ENCODE measurements around the gene TSGA10.

The TSGA10 gene

GRCh38 chr2:99112617-99113016 is 42.1 kb downstream of the TSGA10 start:
- no peak overlapping the region for H3K23ac ChIP-seq (ENCODE audit: low read depth, low read length, poor library complexity)
- H3K4ac ChIP-seq (ENCODE audit: low read length), result no peak overlapping the region
- no peak overlapping the region for H4K91ac ChIP-seq (ENCODE audit: low read depth, low read length, poor library complexity)
- no peak overlapping the region for H2BK120ac ChIP-seq (ENCODE audit: low read depth, low read length)
- no peaks in the 10 kb centered on the region for H3K79me1 ChIP-seq (ENCODE audit: low read depth, low read length)
- whole genome bisulfite sequencing, 2 donors (ENCODE audit: extremely low coverage in 2 of 2, insufficient read length in 2 of 2, insufficient replicate concordance in 1 of 2), result no CpG with 5 or more reads among the region's 4 CpGs
- no peak overlapping the region for H2AK5ac ChIP-seq (ENCODE audit: low read depth, low read length)
- H3K14ac ChIP-seq (ENCODE audit: low read length), result no peak overlapping the region
- H3K9me3 ChIP-seq (replicated peaks in 1 of 2; ENCODE audit: control insufficient read depth in 2 of 2, insufficient read depth in 1 of 2, low read depth in 1 of 2, low read length in 2 of 2), result no peaks in the 10 kb centered on the region
- no peak overlapping the region for H2BK5ac ChIP-seq (ENCODE audit: low read length)
- H2BK15ac ChIP-seq (ENCODE audit: low read length), result no peak overlapping the region
- H3K9ac ChIP-seq (ENCODE audit: low read depth, low read length, poor library complexity), result no peak overlapping the region
- peak overlapping the region; percentile 75 for H2AFZ ChIP-seq (ENCODE audit: low read length)
- no peak overlapping the region for H3K4me3 ChIP-seq (ENCODE audit: low read length in 2 of 2)
- no peak overlapping the region for H4K8ac ChIP-seq (ENCODE audit: low read depth, low read length)
- no peak overlapping the region for H2BK12ac ChIP-seq (ENCODE audit: low read length)
- no peak for DNase-seq (ENCODE audit: low spot score)
- H3K4me1 ChIP-seq (ENCODE audit: control insufficient read depth in 2 of 2, insufficient read depth in 1 of 2, low read depth in 1 of 2, low read length in 2 of 2), result peaks cover 2 to 5% of the 10 kb centered on the region in 2 donors
- no peak overlapping the region for H3K27ac ChIP-seq (replicated peaks; ENCODE audit: low read length)
- no peaks in the 10 kb centered on the region for H3K27me3 ChIP-seq (ENCODE audit: control insufficient read depth in 3 of 3, insufficient read depth in 3 of 3, low read depth in 1 of 3, low read length in 3 of 3)
- peak overlapping the region; percentile 64 for H3K18ac ChIP-seq (ENCODE audit: low read length)
- no peak overlapping the region for H3K4me2 ChIP-seq (ENCODE audit: insufficient read depth, low read length, poor library complexity, severe bottlenecking)
- no peaks in the 10 kb centered on the region for H3K36me3 ChIP-seq (replicated peaks in 1 of 2; ENCODE audit: control insufficient read depth in 2 of 2, insufficient read depth in 2 of 2, low read length in 2 of 2)

DNA sequence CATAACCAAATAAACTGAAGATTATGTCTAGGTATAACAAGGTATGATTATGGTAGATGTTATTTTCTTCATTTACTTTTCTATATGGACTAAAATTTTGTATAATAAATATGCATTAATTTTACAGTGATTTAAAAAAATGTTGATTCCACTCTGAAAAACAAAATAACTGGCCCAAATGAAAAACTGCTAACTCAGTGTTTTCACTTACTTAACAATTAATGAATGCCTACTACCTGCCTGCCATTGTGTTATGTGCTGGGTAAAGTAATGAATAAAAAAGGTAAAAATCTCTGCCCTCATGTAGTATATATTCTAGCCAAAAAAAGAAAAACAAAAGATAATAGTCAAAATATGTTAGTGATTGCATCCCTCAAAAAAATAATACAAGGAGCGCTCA is 42.8 kb downstream of the TSGA10 start:
- H3K36me3 ChIP-seq (replicated peaks in 1 of 2; ENCODE audit: control insufficient read depth in 2 of 2, insufficient read depth in 2 of 2, low read length in 2 of 2), result no peaks in the 10 kb centered on the region
- H3K27me3 ChIP-seq (ENCODE audit: control insufficient read depth in 3 of 3, insufficient read depth in 3 of 3, low read depth in 1 of 3, low read length in 3 of 3), result no peaks in the 10 kb centered on the region
- H4K8ac ChIP-seq (ENCODE audit: low read depth, low read length), result no peak overlapping the region
- no peak overlapping the region for H3K27ac ChIP-seq (replicated peaks; ENCODE audit: low read length)
- no peak overlapping the region for H2BK15ac ChIP-seq (ENCODE audit: low read length)
- H2BK5ac ChIP-seq (ENCODE audit: low read length), result no peak overlapping the region
- no peak overlapping the region for H3K18ac ChIP-seq (ENCODE audit: low read length)
- no peak overlapping the region for H4K91ac ChIP-seq (ENCODE audit: low read depth, low read length, poor library complexity)
- no peak overlapping the region for H3K4me2 ChIP-seq (ENCODE audit: insufficient read depth, low read length, poor library complexity, severe bottlenecking)
- H3K4me3 ChIP-seq (ENCODE audit: low read length in 2 of 2), result no peak overlapping the region
- H3K23ac ChIP-seq (ENCODE audit: low read depth, low read length, poor library complexity), result no peak overlapping the region
- H2AK5ac ChIP-seq (ENCODE audit: low read depth, low read length), result no peak overlapping the region
- no peak overlapping the region for H3K4ac ChIP-seq (ENCODE audit: low read length)
- peaks cover 2 to 5% of the 10 kb centered on the region in 2 donors for H3K4me1 ChIP-seq (ENCODE audit: control insufficient read depth in 2 of 2, insufficient read depth in 1 of 2, low read depth in 1 of 2, low read length in 2 of 2)
- no peak for DNase-seq (ENCODE audit: low spot score)
- H3K79me1 ChIP-seq (ENCODE audit: low read depth, low read length), result no peaks in the 10 kb centered on the region
- no peak overlapping the region for H3K14ac ChIP-seq (ENCODE audit: low read length)
- H3K9me3 ChIP-seq (replicated peaks in 1 of 2; ENCODE audit: control insufficient read depth in 2 of 2, insufficient read depth in 1 of 2, low read depth in 1 of 2, low read length in 2 of 2), result no peaks in the 10 kb centered on the region
- no peak overlapping the region for H2BK120ac ChIP-seq (ENCODE audit: low read depth, low read length)
- WGBS, 2 donors (ENCODE audit: extremely low coverage in 2 of 2, insufficient read length in 2 of 2, insufficient replicate concordance in 1 of 2), result no CpG with 5 or more reads among the region's 1 CpG
- H2BK12ac ChIP-seq (ENCODE audit: low read length), result no peak overlapping the region
- H3K9ac ChIP-seq (ENCODE audit: low read depth, low read length, poor library complexity), result no peak overlapping the region
- H2AFZ ChIP-seq (ENCODE audit: low read length), result no peak overlapping the region

GRCh38 chr2:99111236-99111635 is 43.5 kb downstream of the TSGA10 start:
- Histone ChIP-seq H2BK120ac (ENCODE audit: low read depth, low read length) (no peak overlapping the region), H3K27me3 (ENCODE audit: control insufficient read depth in 3 of 3, insufficient read depth in 3 of 3, low read depth in 1 of 3, low read length in 3 of 3) (no peaks in the 10 kb centered on the region), H2BK15ac (ENCODE audit: low read length) (no peak overlapping the region), H3K4me3 (ENCODE audit: low read length in 2 of 2) (no peak overlapping the region), H3K36me3 (replicated peaks in 1 of 2; ENCODE audit: control insufficient read depth in 2 of 2, insufficient read depth in 2 of 2, low read length in 2 of 2) (no peaks in the 10 kb centered on the region), H3K4me2 (ENCODE audit: insufficient read depth, low read length, poor library complexity, severe bottlenecking) (no peak overlapping the region), H2BK12ac (ENCODE audit: low read length) (no peak overlapping the region), H3K4ac (ENCODE audit: low read length) (no peak overlapping the region), H2AFZ (ENCODE audit: low read length) (no peak overlapping the region), H3K79me1 (ENCODE audit: low read depth, low read length) (no peaks in the 10 kb centered on the region), H3K14ac (ENCODE audit: low read length) (no peak overlapping the region), H3K9me3 (replicated peaks in 1 of 2; ENCODE audit: control insufficient read depth in 2 of 2, insufficient read depth in 1 of 2, low read depth in 1 of 2, low read length in 2 of 2) (no peaks in the 10 kb centered on the region), H3K23ac (ENCODE audit: low read depth, low read length, poor library complexity) (no peak overlapping the region), H4K8ac (ENCODE audit: low read depth, low read length) (no peak overlapping the region), H3K18ac (ENCODE audit: low read length) (no peak overlapping the region), H2AK5ac (ENCODE audit: low read depth, low read length) (no peak overlapping the region), H2BK5ac (ENCODE audit: low read length) (no peak overlapping the region), H3K27ac (replicated peaks; ENCODE audit: low read length) (no peak overlapping the region), H3K9ac (ENCODE audit: low read depth, low read length, poor library complexity) (no peak overlapping the region), H4K91ac (ENCODE audit: low read depth, low read length, poor library complexity) (no peak overlapping the region), H3K4me1 (ENCODE audit: control insufficient read depth in 2 of 2, insufficient read depth in 1 of 2, low read depth in 1 of 2, low read length in 2 of 2) (peaks cover 2 to 5% of the 10 kb centered on the region in 2 donors)
- no peak for DNase-seq (ENCODE audit: low spot score)
- WGBS, 2 donors (ENCODE audit: extremely low coverage in 2 of 2, insufficient read length in 2 of 2, insufficient replicate concordance in 1 of 2), result no CpG with 5 or more reads among the region's 2 CpGs

DNA sequence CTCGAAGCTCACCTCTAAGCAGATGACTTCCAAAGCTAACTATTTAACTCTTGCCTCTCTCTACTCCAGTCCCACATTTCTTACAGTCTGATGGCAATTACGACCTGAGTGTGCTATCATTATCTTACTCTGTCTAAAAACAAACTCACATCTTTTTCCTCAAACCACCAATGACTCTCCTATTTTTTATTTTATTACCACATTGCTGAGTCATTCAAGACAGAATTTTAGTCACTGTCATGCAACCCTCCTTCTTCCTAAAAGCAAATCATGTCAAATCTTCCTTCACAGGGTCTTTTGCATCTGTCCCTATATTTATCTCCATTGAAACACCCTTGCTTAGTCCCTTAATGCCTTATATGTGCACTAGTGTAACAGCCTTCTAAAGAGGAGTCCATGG is 47.8 kb downstream of the TSGA10 start:
- H4K91ac ChIP-seq (ENCODE audit: low read depth, low read length, poor library complexity), result no peak overlapping the region
- H3K18ac ChIP-seq (ENCODE audit: low read length), result no peak overlapping the region
- no peaks in the 10 kb centered on the region for H3K36me3 ChIP-seq (replicated peaks in 1 of 2; ENCODE audit: control insufficient read depth in 2 of 2, insufficient read depth in 2 of 2, low read length in 2 of 2)
- no peaks in the 10 kb centered on the region for H3K9me3 ChIP-seq (replicated peaks in 1 of 2; ENCODE audit: control insufficient read depth in 2 of 2, insufficient read depth in 1 of 2, low read depth in 1 of 2, low read length in 2 of 2)
- H3K4me3 ChIP-seq (ENCODE audit: low read length in 2 of 2), result no peak overlapping the region
- no peak overlapping the region for H2BK15ac ChIP-seq (ENCODE audit: low read length)
- H3K4me1 ChIP-seq (ENCODE audit: control insufficient read depth in 2 of 2, insufficient read depth in 1 of 2, low read depth in 1 of 2, low read length in 2 of 2), result no peaks in the 10 kb centered on the region
- H3K27ac ChIP-seq (replicated peaks; ENCODE audit: low read length), result no peak overlapping the region
- no peak overlapping the region for H2BK12ac ChIP-seq (ENCODE audit: low read length)
- no CpG with 5 or more reads among the region's 2 CpGs for WGBS, 2 donors (ENCODE audit: extremely low coverage in 2 of 2, insufficient read length in 2 of 2, insufficient replicate concordance in 1 of 2)
- H3K23ac ChIP-seq (ENCODE audit: low read depth, low read length, poor library complexity), result no peak overlapping the region
- H3K9ac ChIP-seq (ENCODE audit: low read depth, low read length, poor library complexity), result no peak overlapping the region
- no peak for DNase-seq (ENCODE audit: low spot score)
- H2AFZ ChIP-seq (ENCODE audit: low read length), result no peak overlapping the region
- H3K27me3 ChIP-seq (ENCODE audit: control insufficient read depth in 3 of 3, insufficient read depth in 3 of 3, low read depth in 1 of 3, low read length in 3 of 3), result no peaks in the 10 kb centered on the region
- no peak overlapping the region for H2BK5ac ChIP-seq (ENCODE audit: low read length)
- no peak overlapping the region for H2AK5ac ChIP-seq (ENCODE audit: low read depth, low read length)
- no peak overlapping the region for H4K8ac ChIP-seq (ENCODE audit: low read depth, low read length)
- H2BK120ac ChIP-seq (ENCODE audit: low read depth, low read length), result no peak overlapping the region
- no peaks in the 10 kb centered on the region for H3K79me1 ChIP-seq (ENCODE audit: low read depth, low read length)
- no peak overlapping the region for H3K4me2 ChIP-seq (ENCODE audit: insufficient read depth, low read length, poor library complexity, severe bottlenecking)
- H3K4ac ChIP-seq (ENCODE audit: low read length), result no peak overlapping the region
- no peak overlapping the region for H3K14ac ChIP-seq (ENCODE audit: low read length)

Measured in neuronal stem cell (in vitro differentiated cells).